SK-N-SH treated with all-trans-retinoic acid at 6 μM for 48 hours (cell line): Measurements from ENCODE around the gene CFAP97.
"Not testable (repeated sequence)": the region's sequence is repeated elsewhere in the genome, so short reads cannot be mapped to it uniquely, and the experiment has no call there.

ENCODE experiments used
- ARNTL ChIP-seq: fragments of 450-650 bp; formaldehyde crosslinking; IDR thresholded peaks from 2 replicates; pipeline ENCODE4 v1.5.0; 2020; ENCODE audit warnings: low read depth, mild to moderate bottlenecking, moderate library complexity, borderline replicate concordance
- ESRRG ChIP-seq: fragments of 250-450 bp; sonication (Bioruptor Pico); IDR thresholded peaks from 2 replicates; pipeline ENCODE4 v1.6.1; 2021; ENCODE audit warnings: mild to moderate bottlenecking
- ISL1 ChIP-seq: fragments of 250-450 bp; sonication (Bioruptor Pico); IDR thresholded peaks from 2 replicates; pipeline ENCODE4 v2.1.2; 2022; ENCODE audit warnings: mild to moderate bottlenecking, moderate library complexity
- SNAI2 ChIP-seq: fragments of 250-450 bp; sonication (Bioruptor Pico); IDR thresholded peaks from 2 replicates; pipeline ENCODE4 v1.5.0; 2020; ENCODE audit warnings: mild to moderate bottlenecking, moderate library complexity
- TCF4 ChIP-seq: fragments of 250-450 bp; sonication (Bioruptor Pico); IDR thresholded peaks from 2 replicates; pipeline ENCODE4 v1.8.0; 2021; ENCODE audit warnings: mild to moderate bottlenecking, moderate library complexity, borderline replicate concordance
- ZFP3 ChIP-seq: fragments of 250-450 bp; sonication (Bioruptor Pico); IDR thresholded peaks from 2 replicates; pipeline ENCODE4 v1.5.0; 2020; ENCODE audit warnings: mild to moderate bottlenecking, moderate library complexity
- ZNF70 ChIP-seq: fragments of 450-650 bp; formaldehyde crosslinking; IDR thresholded peaks from 2 replicates; pipeline ENCODE4 v1.5.0; 2020; ENCODE audit warnings: mild to moderate bottlenecking, moderate library complexity
- ZNF8 ChIP-seq: fragments of 450-650 bp; formaldehyde crosslinking; IDR thresholded peaks from 2 replicates; pipeline ENCODE4 v1.5.0; 2020; ENCODE audit warnings: mild to moderate bottlenecking, moderate library complexity
- TF ChIP-seq, protein P1 (sequence below): fragments of 250-450 bp; sonication (Bioruptor Pico); IDR thresholded peaks from 2 replicates; pipeline ENCODE4 v1.8.0; 2020; ENCODE audit warnings: mild to moderate bottlenecking, moderate library complexity, borderline replicate concordance
- TF ChIP-seq, protein P2 (sequence below): fragments of 250-450 bp; sonication (Bioruptor Pico); IDR thresholded peaks from 2 replicates; pipeline ENCODE4 v1.5.0; 2020; ENCODE audit warnings: mild to moderate bottlenecking, moderate library complexity
- TF ChIP-seq, protein P3 (sequence below): fragments of 250-450 bp; sonication (Bioruptor Pico); IDR thresholded peaks from 2 replicates; pipeline ENCODE4 v1.5.1; 2020; ENCODE audit warnings: low read depth, mild to moderate bottlenecking, moderate library complexity

- TF ChIP-seq ISL1 (CRISPR knock-in tag); ESRRG (CRISPR knock-in tag); TCF4 (CRISPR knock-in tag); ZFP3 (CRISPR knock-in tag); ARNTL (CRISPR knock-in tag); SNAI2; ZNF8; ZNF70 (CRISPR knock-in tag): not testable (repeated sequence)
- TF ChIP-seq, protein P1, sequence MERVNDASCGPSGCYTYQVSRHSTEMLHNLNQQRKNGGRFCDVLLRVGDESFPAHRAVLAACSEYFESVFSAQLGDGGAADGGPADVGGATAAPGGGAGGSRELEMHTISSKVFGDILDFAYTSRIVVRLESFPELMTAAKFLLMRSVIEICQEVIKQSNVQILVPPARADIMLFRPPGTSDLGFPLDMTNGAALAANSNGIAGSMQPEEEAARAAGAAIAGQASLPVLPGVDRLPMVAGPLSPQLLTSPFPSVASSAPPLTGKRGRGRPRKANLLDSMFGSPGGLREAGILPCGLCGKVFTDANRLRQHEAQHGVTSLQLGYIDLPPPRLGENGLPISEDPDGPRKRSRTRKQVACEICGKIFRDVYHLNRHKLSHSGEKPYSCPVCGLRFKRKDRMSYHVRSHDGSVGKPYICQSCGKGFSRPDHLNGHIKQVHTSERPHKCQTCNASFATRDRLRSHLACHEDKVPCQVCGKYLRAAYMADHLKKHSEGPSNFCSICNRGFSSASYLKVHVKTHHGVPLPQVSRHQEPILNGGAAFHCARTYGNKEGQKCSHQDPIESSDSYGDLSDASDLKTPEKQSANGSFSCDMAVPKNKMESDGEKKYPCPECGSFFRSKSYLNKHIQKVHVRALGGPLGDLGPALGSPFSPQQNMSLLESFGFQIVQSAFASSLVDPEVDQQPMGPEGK (CRISPR knock-in tag), result not testable (repeated sequence)
- TF ChIP-seq, protein P2, sequence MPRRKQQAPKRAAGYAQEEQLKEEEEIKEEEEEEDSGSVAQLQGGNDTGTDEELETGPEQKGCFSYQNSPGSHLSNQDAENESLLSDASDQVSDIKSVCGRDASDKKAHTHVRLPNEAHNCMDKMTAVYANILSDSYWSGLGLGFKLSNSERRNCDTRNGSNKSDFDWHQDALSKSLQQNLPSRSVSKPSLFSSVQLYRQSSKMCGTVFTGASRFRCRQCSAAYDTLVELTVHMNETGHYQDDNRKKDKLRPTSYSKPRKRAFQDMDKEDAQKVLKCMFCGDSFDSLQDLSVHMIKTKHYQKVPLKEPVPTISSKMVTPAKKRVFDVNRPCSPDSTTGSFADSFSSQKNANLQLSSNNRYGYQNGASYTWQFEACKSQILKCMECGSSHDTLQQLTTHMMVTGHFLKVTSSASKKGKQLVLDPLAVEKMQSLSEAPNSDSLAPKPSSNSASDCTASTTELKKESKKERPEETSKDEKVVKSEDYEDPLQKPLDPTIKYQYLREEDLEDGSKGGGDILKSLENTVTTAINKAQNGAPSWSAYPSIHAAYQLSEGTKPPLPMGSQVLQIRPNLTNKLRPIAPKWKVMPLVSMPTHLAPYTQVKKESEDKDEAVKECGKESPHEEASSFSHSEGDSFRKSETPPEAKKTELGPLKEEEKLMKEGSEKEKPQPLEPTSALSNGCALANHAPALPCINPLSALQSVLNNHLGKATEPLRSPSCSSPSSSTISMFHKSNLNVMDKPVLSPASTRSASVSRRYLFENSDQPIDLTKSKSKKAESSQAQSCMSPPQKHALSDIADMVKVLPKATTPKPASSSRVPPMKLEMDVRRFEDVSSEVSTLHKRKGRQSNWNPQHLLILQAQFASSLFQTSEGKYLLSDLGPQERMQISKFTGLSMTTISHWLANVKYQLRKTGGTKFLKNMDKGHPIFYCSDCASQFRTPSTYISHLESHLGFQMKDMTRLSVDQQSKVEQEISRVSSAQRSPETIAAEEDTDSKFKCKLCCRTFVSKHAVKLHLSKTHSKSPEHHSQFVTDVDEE (CRISPR knock-in tag), result not testable (repeated sequence)
- TF ChIP-seq, protein P3, sequence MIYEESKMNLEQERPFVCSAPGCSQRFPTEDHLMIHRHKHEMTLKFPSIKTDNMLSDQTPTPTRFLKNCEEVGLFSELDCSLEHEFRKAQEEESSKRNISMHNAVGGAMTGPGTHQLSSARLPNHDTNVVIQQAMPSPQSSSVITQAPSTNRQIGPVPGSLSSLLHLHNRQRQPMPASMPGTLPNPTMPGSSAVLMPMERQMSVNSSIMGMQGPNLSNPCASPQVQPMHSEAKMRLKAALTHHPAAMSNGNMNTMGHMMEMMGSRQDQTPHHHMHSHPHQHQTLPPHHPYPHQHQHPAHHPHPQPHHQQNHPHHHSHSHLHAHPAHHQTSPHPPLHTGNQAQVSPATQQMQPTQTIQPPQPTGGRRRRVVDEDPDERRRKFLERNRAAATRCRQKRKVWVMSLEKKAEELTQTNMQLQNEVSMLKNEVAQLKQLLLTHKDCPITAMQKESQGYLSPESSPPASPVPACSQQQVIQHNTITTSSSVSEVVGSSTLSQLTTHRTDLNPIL (CRISPR knock-in tag), result not testable (repeated sequence)
These were observed 36.7 kb upstream of the CFAP97 start for GRCh38 chr4:185240486-185240885.
